GM12878 (cell line): Measurements from ENCODE around the gene MORC3. TPM values are rescaled to one million over a fixed set of nuclear protein-coding genes. Genes with fewer than 3 reads are reported as not detected.

Experiments used
- BHLHE40 ChIP-seq, 2 experiments: fragments of 450-650 bp in 1 of 2; IDR thresholded peaks; 2 replicates each; pipeline ENCODE4 v1.6.1; 2011 to 2017; ENCODE audit warnings: low read depth in 2 of 2, borderline replicate concordance in 1 of 2, improper control_type of control experiment in 1 of 2, low read length in 1 of 2, mild to moderate bottlenecking in 1 of 2
- CBX3 ChIP-seq: fragments of 200-600 bp; sonication (generic); IDR thresholded peaks from 2 replicates; pipeline ENCODE4 v1.6.1; 2016; ENCODE audit warnings: low read depth, borderline replicate concordance
- CUX1 ChIP-seq: IDR thresholded peaks from 2 replicates; pipeline ENCODE4 v1.6.1; 2012; ENCODE audit warnings: improper control_type of control experiment, low read depth, low read length; ENCODE audit not compliant: insufficient replicate concordance
- DPF2 ChIP-seq: fragments of 450-650 bp; IDR thresholded peaks from 2 replicates; pipeline ENCODE4 v1.6.1; 2017; ENCODE audit warnings: mild to moderate bottlenecking
- E4F1 ChIP-seq: fragments of 450-650 bp; IDR thresholded peaks from 2 replicates; pipeline ENCODE4 v1.6.1; 2018; ENCODE audit warnings: borderline replicate concordance, mild to moderate bottlenecking; ENCODE audit not compliant: partially characterized antibody
- ESRRA ChIP-seq: IDR thresholded peaks from 2 replicates; pipeline ENCODE4 v1.6.1; 2012; ENCODE audit warnings: mild to moderate bottlenecking, low read length, improper control_type of control experiment
- FOXK2 ChIP-seq: fragments of 450-650 bp; IDR thresholded peaks from 2 replicates; pipeline ENCODE4 v1.6.1; 2017; ENCODE audit warnings: mild to moderate bottlenecking, moderate library complexity
- HDAC6 ChIP-seq: fragments of 200-600 bp; sonication (generic); IDR thresholded peaks from one replicate; pipeline ENCODE4 v1.8.0; 2017; ENCODE audit warnings: antibody characterized with exemption; ENCODE audit not compliant: unreplicated experiment
- POLR2AphosphoS2 ChIP-seq: IDR thresholded peaks from 2 replicates; pipeline ENCODE4 v1.6.1; 2011; ENCODE audit warnings: low read depth, mild to moderate bottlenecking, low read length, improper control_type of control experiment, moderate library complexity
- RUNX3 ChIP-seq: IDR thresholded peaks from 2 replicates; pipeline ENCODE4 v1.6.1; 2012; ENCODE audit warnings: low read length, inconsistent platforms
- SMARCA5 ChIP-seq: fragments of 450-650 bp; IDR thresholded peaks from 2 replicates; pipeline ENCODE4 v1.6.1; 2017; ENCODE audit warnings: mild to moderate bottlenecking
- SUZ12 ChIP-seq: fragments of 200-600 bp; sonication (generic); IDR thresholded peaks from one replicate; pipeline ENCODE4 v1.6.1; 2018; ENCODE audit warnings: antibody characterized with exemption, mild to moderate bottlenecking; ENCODE audit not compliant: unreplicated experiment
- TCF7 ChIP-seq: IDR thresholded peaks from 2 replicates; pipeline ENCODE4 v1.6.1; 2014; ENCODE audit warnings: antibody characterized with exemption, borderline replicate concordance
- ZBED1 ChIP-seq: IDR thresholded peaks from 2 replicates; pipeline ENCODE4 v1.6.1; 2016; ENCODE audit warnings: borderline replicate concordance
- polyA plus RNA-seq, 11 experiments: library from polyadenylated mRNA; depleted of rRNA in 4 of 11; unstranded in 6 of 11; stranded (reverse) in 5 of 11; fragments of >200 nt; fragmentation: Nextera tagmentation in 4 of 11; fragmentation: Illumina TruSeq in 1 of 11; extraction: Ambion mirVana in 4 of 11; extraction: Trizol in 1 of 11; gene quantifications; 1 replicate in 1 of 11; 2 replicates in 10 of 11; pipeline versions ENCODE4 v1.2.1 to v1.2.3, GENCODE V29; 2011 to 2016; ENCODE audit warnings: inconsistent platforms in 2 of 11, missing spikeins in 2 of 11, low read depth in 1 of 11
- total RNA-seq, 4 experiments: library from RNA; depleted of rRNA in 3 of 4; stranded (reverse); fragments of >200 nt in 3 of 4; fragmentation: Illumina TruSeq in 1 of 4; extraction: Trizol in 1 of 4; gene quantifications; 2 replicates each; pipeline versions ENCODE4 v1.2.1 to v1.2.3, GENCODE V29; 2013 to 2021
- TF ChIP-seq, protein P1 (sequence below): IDR thresholded peaks from 2 replicates; pipeline ENCODE4 v1.6.1; 2012; ENCODE audit warnings: low read depth, low read length, improper control_type of control experiment
- TF ChIP-seq, protein P2 (sequence below): fragments of 450-650 bp; IDR thresholded peaks from 2 replicates; pipeline ENCODE4 v1.6.1; 2017; ENCODE audit warnings: low read depth, mild to moderate bottlenecking, moderate library complexity
- TF ChIP-seq, protein P3 (sequence below): fragments of 450-650 bp; IDR thresholded peaks from 2 replicates; pipeline ENCODE4 v1.6.1; 2017; ENCODE audit warnings: mild to moderate bottlenecking, moderate library complexity

The MORC3 gene
- total and polyA plus RNA-seq, 10 of the 15 experiments (the other 5 are each of a cell fraction or from before 2014, with no cell fraction given) = 5.5 to 29.9 (median 16.3) TPM

GRCh38 chr21:36310016-36310415 lies 10.0 kb upstream of the MORC3 start (continued):
- TF ChIP-seq, protein P1, sequence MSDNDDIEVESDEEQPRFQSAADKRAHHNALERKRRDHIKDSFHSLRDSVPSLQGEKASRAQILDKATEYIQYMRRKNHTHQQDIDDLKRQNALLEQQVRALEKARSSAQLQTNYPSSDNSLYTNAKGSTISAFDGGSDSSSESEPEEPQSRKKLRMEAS = no peak
- TF ChIP-seq RUNX3 (peak; percentile 94), ESRRA (no peak), CUX1 (no peak), HDAC6 (no peak), FOXK2 (no peak), POLR2AphosphoS2 (no peak), E4F1 (no peak), SUZ12 (no peak), CBX3 (no peak), DPF2 (0 out of 2 replicates have a peak, but pooled peaks have one; percentile 34), BHLHE40 (IDR thresholded peaks at IDR 0.05; ENCODE audit: borderline replicate concordance in 1 of 2, low read depth in 2 of 2, low read length in 1 of 2) (no peak; a peak in 1 of 4 replicates), TCF7 (no peak), SMARCA5 (no peak), ZBED1 (peak; percentile 90; the same call in 1 of the 2 replicates)
- TF ChIP-seq, protein P2, sequence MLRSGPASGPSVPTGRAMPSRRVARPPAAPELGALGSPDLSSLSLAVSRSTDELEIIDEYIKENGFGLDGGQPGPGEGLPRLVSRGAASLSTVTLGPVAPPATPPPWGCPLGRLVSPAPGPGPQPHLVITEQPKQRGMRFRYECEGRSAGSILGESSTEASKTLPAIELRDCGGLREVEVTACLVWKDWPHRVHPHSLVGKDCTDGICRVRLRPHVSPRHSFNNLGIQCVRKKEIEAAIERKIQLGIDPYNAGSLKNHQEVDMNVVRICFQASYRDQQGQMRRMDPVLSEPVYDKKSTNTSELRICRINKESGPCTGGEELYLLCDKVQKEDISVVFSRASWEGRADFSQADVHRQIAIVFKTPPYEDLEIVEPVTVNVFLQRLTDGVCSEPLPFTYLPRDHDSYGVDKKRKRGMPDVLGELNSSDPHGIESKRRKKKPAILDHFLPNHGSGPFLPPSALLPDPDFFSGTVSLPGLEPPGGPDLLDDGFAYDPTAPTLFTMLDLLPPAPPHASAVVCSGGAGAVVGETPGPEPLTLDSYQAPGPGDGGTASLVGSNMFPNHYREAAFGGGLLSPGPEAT = peak; percentile 79
- TF ChIP-seq, protein P3, sequence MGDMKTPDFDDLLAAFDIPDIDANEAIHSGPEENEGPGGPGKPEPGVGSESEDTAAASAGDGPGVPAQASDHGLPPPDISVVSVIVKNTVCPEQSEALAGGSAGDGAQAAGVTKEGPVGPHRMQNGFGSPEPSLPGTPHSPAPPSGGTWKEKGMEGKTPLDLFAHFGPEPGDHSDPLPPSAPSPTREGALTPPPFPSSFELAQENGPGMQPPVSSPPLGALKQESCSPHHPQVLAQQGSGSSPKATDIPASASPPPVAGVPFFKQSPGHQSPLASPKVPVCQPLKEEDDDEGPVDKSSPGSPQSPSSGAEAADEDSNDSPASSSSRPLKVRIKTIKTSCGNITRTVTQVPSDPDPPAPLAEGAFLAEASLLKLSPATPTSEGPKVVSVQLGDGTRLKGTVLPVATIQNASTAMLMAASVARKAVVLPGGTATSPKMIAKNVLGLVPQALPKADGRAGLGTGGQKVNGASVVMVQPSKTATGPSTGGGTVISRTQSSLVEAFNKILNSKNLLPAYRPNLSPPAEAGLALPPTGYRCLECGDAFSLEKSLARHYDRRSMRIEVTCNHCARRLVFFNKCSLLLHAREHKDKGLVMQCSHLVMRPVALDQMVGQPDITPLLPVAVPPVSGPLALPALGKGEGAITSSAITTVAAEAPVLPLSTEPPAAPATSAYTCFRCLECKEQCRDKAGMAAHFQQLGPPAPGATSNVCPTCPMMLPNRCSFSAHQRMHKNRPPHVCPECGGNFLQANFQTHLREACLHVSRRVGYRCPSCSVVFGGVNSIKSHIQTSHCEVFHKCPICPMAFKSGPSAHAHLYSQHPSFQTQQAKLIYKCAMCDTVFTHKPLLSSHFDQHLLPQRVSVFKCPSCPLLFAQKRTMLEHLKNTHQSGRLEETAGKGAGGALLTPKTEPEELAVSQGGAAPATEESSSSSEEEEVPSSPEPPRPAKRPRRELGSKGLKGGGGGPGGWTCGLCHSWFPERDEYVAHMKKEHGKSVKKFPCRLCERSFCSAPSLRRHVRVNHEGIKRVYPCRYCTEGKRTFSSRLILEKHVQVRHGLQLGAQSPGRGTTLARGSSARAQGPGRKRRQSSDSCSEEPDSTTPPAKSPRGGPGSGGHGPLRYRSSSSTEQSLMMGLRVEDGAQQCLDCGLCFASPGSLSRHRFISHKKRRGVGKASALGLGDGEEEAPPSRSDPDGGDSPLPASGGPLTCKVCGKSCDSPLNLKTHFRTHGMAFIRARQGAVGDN = peak; percentile 53; the same call in 1 of the 2 replicates
